Measurements from ENCODE around the gene POLE. TPM values are rescaled to one million over a fixed set of nuclear protein-coding genes. Genes with fewer than 3 reads are reported as not detected.

POLE gene
- total and polyA plus RNA-seq, 10 of the 15 experiments (the other 5 are each of a cell fraction or from before 2014, with no cell fraction given) = 2.3 to 103 (median 37.1) TPM

DNA sequence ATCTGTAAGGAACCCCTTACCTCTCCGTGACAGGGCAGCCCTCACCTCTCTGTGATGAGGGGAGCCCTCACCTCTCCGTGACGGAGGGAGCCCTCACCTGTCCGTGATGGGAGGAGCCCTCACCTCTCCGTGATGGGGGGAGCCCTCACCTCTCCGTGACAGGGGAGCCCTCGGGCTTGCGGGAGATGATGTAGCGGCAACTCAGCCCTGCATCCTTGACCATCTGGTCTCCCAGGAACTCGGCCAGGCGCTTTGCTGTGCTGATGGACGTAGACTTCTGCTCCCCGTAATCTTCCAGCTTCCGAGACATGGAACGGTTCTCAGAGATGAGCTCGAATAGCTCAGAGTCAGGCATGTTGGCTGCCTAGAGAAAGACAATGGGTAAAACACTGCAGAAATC is 28.0 kb downstream of the POLE start (continued):
- TF ChIP-seq, protein P1, sequence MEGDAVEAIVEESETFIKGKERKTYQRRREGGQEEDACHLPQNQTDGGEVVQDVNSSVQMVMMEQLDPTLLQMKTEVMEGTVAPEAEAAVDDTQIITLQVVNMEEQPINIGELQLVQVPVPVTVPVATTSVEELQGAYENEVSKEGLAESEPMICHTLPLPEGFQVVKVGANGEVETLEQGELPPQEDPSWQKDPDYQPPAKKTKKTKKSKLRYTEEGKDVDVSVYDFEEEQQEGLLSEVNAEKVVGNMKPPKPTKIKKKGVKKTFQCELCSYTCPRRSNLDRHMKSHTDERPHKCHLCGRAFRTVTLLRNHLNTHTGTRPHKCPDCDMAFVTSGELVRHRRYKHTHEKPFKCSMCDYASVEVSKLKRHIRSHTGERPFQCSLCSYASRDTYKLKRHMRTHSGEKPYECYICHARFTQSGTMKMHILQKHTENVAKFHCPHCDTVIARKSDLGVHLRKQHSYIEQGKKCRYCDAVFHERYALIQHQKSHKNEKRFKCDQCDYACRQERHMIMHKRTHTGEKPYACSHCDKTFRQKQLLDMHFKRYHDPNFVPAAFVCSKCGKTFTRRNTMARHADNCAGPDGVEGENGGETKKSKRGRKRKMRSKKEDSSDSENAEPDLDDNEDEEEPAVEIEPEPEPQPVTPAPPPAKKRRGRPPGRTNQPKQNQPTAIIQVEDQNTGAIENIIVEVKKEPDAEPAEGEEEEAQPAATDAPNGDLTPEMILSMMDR (IDR thresholded peaks at IDR 0.05 in 2 of 3, conservative IDR thresholded peaks at IDR 0.05 in 1 of 3; ENCODE audit: control insufficient read depth in 2 of 3, extremely low read depth in 1 of 3, insufficient read depth in 1 of 3, low read depth in 3 of 3, low read length in 3 of 3) = no peak
- TF ChIP-seq BMI1 (IDR thresholded peaks at IDR 0.05; ENCODE audit: borderline replicate concordance) (no peak), HCFC1 (IDR thresholded peaks at IDR 0.05; ENCODE audit: low read length) (no peak), KDM1A (IDR thresholded peaks at IDR 0.05; ENCODE audit: borderline replicate concordance) (no peak)
- TF ChIP-seq, protein P2, sequence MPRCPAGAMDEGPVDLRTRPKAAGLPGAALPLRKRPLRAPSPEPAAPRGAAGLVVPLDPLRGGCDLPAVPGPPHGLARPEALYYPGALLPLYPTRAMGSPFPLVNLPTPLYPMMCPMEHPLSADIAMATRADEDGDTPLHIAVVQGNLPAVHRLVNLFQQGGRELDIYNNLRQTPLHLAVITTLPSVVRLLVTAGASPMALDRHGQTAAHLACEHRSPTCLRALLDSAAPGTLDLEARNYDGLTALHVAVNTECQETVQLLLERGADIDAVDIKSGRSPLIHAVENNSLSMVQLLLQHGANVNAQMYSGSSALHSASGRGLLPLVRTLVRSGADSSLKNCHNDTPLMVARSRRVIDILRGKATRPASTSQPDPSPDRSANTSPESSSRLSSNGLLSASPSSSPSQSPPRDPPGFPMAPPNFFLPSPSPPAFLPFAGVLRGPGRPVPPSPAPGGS (IDR thresholded peaks at IDR 0.05; ENCODE audit: borderline replicate concordance, insufficient read depth, low read depth, low read length, poor library complexity, severe bottlenecking) = no peak
- TF ChIP-seq, protein P3, sequence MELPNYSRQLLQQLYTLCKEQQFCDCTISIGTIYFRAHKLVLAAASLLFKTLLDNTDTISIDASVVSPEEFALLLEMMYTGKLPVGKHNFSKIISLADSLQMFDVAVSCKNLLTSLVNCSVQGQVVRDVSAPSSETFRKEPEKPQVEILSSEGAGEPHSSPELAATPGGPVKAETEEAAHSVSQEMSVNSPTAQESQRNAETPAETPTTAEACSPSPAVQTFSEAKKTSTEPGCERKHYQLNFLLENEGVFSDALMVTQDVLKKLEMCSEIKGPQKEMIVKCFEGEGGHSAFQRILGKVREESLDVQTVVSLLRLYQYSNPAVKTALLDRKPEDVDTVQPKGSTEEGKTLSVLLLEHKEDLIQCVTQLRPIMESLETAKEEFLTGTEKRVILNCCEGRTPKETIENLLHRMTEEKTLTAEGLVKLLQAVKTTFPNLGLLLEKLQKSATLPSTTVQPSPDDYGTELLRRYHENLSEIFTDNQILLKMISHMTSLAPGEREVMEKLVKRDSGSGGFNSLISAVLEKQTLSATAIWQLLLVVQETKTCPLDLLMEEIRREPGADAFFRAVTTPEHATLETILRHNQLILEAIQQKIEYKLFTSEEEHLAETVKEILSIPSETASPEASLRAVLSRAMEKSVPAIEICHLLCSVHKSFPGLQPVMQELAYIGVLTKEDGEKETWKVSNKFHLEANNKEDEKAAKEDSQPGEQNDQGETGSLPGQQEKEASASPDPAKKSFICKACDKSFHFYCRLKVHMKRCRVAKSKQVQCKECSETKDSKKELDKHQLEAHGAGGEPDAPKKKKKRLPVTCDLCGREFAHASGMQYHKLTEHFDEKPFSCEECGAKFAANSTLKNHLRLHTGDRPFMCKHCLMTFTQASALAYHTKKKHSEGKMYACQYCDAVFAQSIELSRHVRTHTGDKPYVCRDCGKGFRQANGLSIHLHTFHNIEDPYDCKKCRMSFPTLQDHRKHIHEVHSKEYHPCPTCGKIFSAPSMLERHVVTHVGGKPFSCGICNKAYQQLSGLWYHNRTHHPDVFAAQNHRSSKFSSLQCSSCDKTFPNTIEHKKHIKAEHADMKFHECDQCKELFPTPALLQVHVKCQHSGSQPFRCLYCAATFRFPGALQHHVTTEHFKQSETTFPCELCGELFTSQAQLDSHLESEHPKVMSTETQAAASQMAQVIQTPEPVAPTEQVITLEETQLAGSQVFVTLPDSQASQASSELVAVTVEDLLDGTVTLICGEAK (IDR thresholded peaks at IDR 0.05; ENCODE audit: borderline replicate concordance) = no peak

Measured in GM12878 (cell line).